ENCODE measurements around the gene SASH1.

GRCh38 chr6:148590883-148591282 is 248.2 kb downstream of the SASH1 start:
- TF ChIP-seq GATA2 (IDR thresholded peaks at IDR 0.05; ENCODE audit: low read depth, low read length) (no peak), GATA3 (IDR thresholded peaks at IDR 0.05; ENCODE audit: low read depth, low read length) (no peak)

Measured in SH-SY5Y (cell line).